IMR-90 (cell line): ENCODE data around the gene ATP8B2. TPM values are rescaled to one million over a fixed set of nuclear protein-coding genes. Genes with fewer than 3 reads are reported as not detected.

Experiments used
- ATAC-seq: fragments of 200-7000 bp; cut with Tn5 transposase; 2 replicates; pipeline ENCODE4 v1.9.1; 2020; ENCODE audit warnings: low read depth, mild to moderate bottlenecking, moderate library complexity
- BruUV-seq: library from RNA; stranded (reverse); fragments of 400-500 nt; replicated peaks from 2 replicates; lab custom pipeline; 2021; lab: Mats Ljungman, UMichigan
- CTCF ChIA-PET: fragments of 300-600 bp; formaldehyde crosslinking; extraction: SDS; loops from one replicate; lab custom pipeline; 2021; ENCODE audit warnings: antibody characterized with exemption; lab: Yijun Ruan, JAX
- POLR2A ChIA-PET: fragments of 300-600 bp; sonication (Branson Sonifier 250); formaldehyde crosslinking; loops from one replicate; lab custom pipeline; 2022; ENCODE audit warnings: antibody characterized with exemption; ENCODE audit not compliant: unreplicated experiment; lab: Charles Lee
- DNase-seq: peaks from one replicate; pipeline ENCODE4 v3.0.0; 2013
- H2AFZ ChIP-seq: replicated peaks from 2 replicates; pipeline ENCODE3; 2013; ENCODE audit warnings: low read length, mild to moderate bottlenecking; ENCODE audit not compliant: poor library complexity
- H2AK5ac ChIP-seq: 2 replicates; pipeline ENCODE4 v1.6.1; 2013; ENCODE audit warnings: low read depth, low read length, inconsistent platforms
- H2AK9ac ChIP-seq: replicated peaks from 2 replicates; pipeline ENCODE3; 2013; ENCODE audit warnings: mild to moderate bottlenecking, low read depth, low read length, moderate library complexity; ENCODE audit not compliant: poor library complexity
- H2BK120ac ChIP-seq: 2 replicates; pipeline ENCODE4 v1.6.1; 2013; ENCODE audit warnings: low read depth, low read length, inconsistent platforms
- H2BK15ac ChIP-seq: 3 replicates; pipeline ENCODE4 v1.6.1; 2013; ENCODE audit warnings: low read depth, low read length, inconsistent platforms
- H2BK20ac ChIP-seq: 2 replicates; pipeline ENCODE4 v1.6.1; 2013; ENCODE audit warnings: low read depth, mild to moderate bottlenecking, inconsistent platforms, low read length, moderate library complexity
- H2BK5ac ChIP-seq: 2 replicates; pipeline ENCODE4 v1.6.1; 2013; ENCODE audit warnings: mild to moderate bottlenecking, low read depth, low read length, inconsistent platforms; ENCODE audit not compliant: poor library complexity, severe bottlenecking
- H3K14ac ChIP-seq: replicated peaks from 2 replicates; pipeline ENCODE4 v1.6.1; 2013; ENCODE audit warnings: low read depth, low read length, inconsistent platforms
- H3K18ac ChIP-seq: 2 replicates; pipeline ENCODE4 v1.6.1; 2013; ENCODE audit warnings: low read depth, low read length, control low read depth
- H3K23ac ChIP-seq: 2 replicates; pipeline ENCODE4 v1.6.1; 2013; ENCODE audit warnings: low read depth, low read length, inconsistent platforms
- H3K27ac ChIP-seq: 2 replicates; pipeline ENCODE4 v1.5.1; 2013; ENCODE audit warnings: mild to moderate bottlenecking, control low read depth, low read length; ENCODE audit not compliant: insufficient read depth
- H3K27me3 ChIP-seq: 2 replicates; pipeline ENCODE4 v1.6.1; 2013; ENCODE audit warnings: low read length; ENCODE audit not compliant: control insufficient read depth, insufficient read depth
- H3K36me3 ChIP-seq: 2 replicates; pipeline ENCODE4 v1.6.1; 2013; ENCODE audit warnings: low read length, mixed read lengths; ENCODE audit not compliant: control insufficient read depth, insufficient read depth
- H3K4ac ChIP-seq: 2 replicates; pipeline ENCODE4 v1.6.1; 2013; ENCODE audit warnings: low read depth, low read length, inconsistent platforms
- H3K4me1 ChIP-seq: 2 replicates; pipeline ENCODE4 v1.6.1; 2013; ENCODE audit warnings: low read length, mixed read lengths; ENCODE audit not compliant: control insufficient read depth, insufficient read depth
- H3K4me2 ChIP-seq: 2 replicates; pipeline ENCODE4 v1.6.1; 2013; ENCODE audit warnings: low read depth, mild to moderate bottlenecking, control low read depth, low read length, moderate library complexity
- H3K4me3 ChIP-seq: 2 replicates; pipeline ENCODE4 v1.5.1; 2013; ENCODE audit warnings: low read depth, mild to moderate bottlenecking, control low read depth, low read length, moderate library complexity; ENCODE audit not compliant: insufficient read depth
- H3K56ac ChIP-seq: 2 replicates; pipeline ENCODE4 v1.6.1; 2013; ENCODE audit warnings: low read length, inconsistent platforms; ENCODE audit not compliant: insufficient read depth; ENCODE audit errors: extremely low read depth
- H3K79me1 ChIP-seq, 2 experiments: 2 replicates each; pipeline ENCODE4 v1.6.1; 2013; ENCODE audit warnings: low read length in 2 of 2, inconsistent platforms in 1 of 2, low read depth in 1 of 2
- H3K9ac ChIP-seq: 2 replicates; pipeline ENCODE4 v1.6.1; 2013; ENCODE audit warnings: low read depth, low read length, control low read depth
- H3K9me1 ChIP-seq: 2 replicates; pipeline ENCODE4 v1.6.1; 2013; ENCODE audit warnings: low read length, inconsistent platforms; ENCODE audit not compliant: insufficient read depth
- H3K9me3 ChIP-seq: 2 replicates; pipeline ENCODE4 v1.6.1; 2013; ENCODE audit warnings: low read length; ENCODE audit not compliant: control insufficient read depth, insufficient read depth
- H4K20me1 ChIP-seq: 2 replicates; pipeline ENCODE4 v1.6.1; 2013; ENCODE audit warnings: low read length, inconsistent platforms; ENCODE audit not compliant: insufficient read depth
- H4K5ac ChIP-seq: 2 replicates; pipeline ENCODE4 v1.6.1; 2013; ENCODE audit warnings: mild to moderate bottlenecking, low read depth, low read length, control low read depth
- H4K8ac ChIP-seq, 2 experiments: 2 replicates each; pipeline ENCODE4 v1.6.1; 2013; ENCODE audit warnings: low read depth in 2 of 2, low read length in 2 of 2, control low read depth in 1 of 2, inconsistent platforms in 1 of 2
- H4K91ac ChIP-seq: 2 replicates; pipeline ENCODE4 v1.6.1; 2013; ENCODE audit warnings: low read depth, low read length, inconsistent platforms; ENCODE audit not compliant: insufficient read depth
- CHD1 ChIP-seq: IDR thresholded peaks from 2 replicates; pipeline ENCODE4 v1.6.1; 2012; ENCODE audit warnings: low read depth, low read length, improper control_type of control experiment
- CTCF ChIP-seq: conservative IDR thresholded peaks from 2 replicates; pipeline ENCODE4 v1.5.1; 2012; ENCODE audit warnings: mild to moderate bottlenecking, low read depth, low read length, improper control_type of control experiment
- NFE2L2 ChIP-seq: fragments of 150-350 bp; IDR thresholded peaks from 2 replicates; pipeline ENCODE4 v1.6.1; 2016; ENCODE audit warnings: low read depth, mild to moderate bottlenecking, low read length
- POLR2A ChIP-seq: IDR thresholded peaks from 2 replicates; pipeline ENCODE4 v1.6.1; 2012; ENCODE audit warnings: mild to moderate bottlenecking, low read depth, low read length
- RCOR1 ChIP-seq: IDR thresholded peaks from 2 replicates; pipeline ENCODE4 v1.6.1; 2012; ENCODE audit warnings: mild to moderate bottlenecking, low read length, improper control_type of control experiment; ENCODE audit not compliant: insufficient replicate concordance
- SMC3 ChIP-seq: fragments of 150-350 bp; IDR thresholded peaks from 2 replicates; pipeline ENCODE4 v1.6.1; 2016; ENCODE audit warnings: low read depth, mild to moderate bottlenecking, antibody characterized with exemption, low read length, moderate library complexity
- WGBS, 2 experiments: methylation state at CpG; one replicate each; pipeline versions ENCODE4 v1.1.5 to v1.1.7; 2013; ENCODE audit warnings: missing lambda C conversion rate in 2 of 2; ENCODE audit not compliant: insufficient read length in 1 of 2; ENCODE audit errors: extremely low coverage in 2 of 2; 5-methylcytosine and 5-hydroxymethylcytosine counted together
- dilution Hi-C: fragments of 300-500 bp; cut with HindIII; formaldehyde crosslinking; loops from one replicate; pipeline ENCODE4 v1.14.3; 2018; ENCODE audit warnings: low sequenced_read_pairs; ENCODE audit not compliant: unreplicated experiment
- in situ Hi-C: fragments of 300-500 bp; cut with MboI; formaldehyde crosslinking; loops from 3 replicates; pipeline ENCODE4 v1.14.3; 2019; ENCODE audit warnings: low sequenced_read_pairs, inconsistent platforms, mixed read lengths
- intact Hi-C: fragments of 100-400 bp; cut with micrococcal nuclease; formaldehyde crosslinking; loops from 2 replicates; pipeline ENCODE4 v1.10.0; 2022
- polyA plus RNA-seq, 3 experiments: library from polyadenylated mRNA; depleted of rRNA; stranded (reverse); fragments of >200 nt; gene quantifications; 2 replicates each; pipeline ENCODE4 v1.2.3, GENCODE V29; 2012; ENCODE audit warnings: low replicate concordance in 1 of 3
- total RNA-seq: library from RNA; depleted of rRNA; stranded (reverse); fragments of >200 nt; gene quantifications from 2 replicates; pipeline ENCODE4 v1.2.3, GENCODE V29; 2012

The ATP8B2 gene
- total and polyA plus RNA-seq, 2 of the 4 experiments (the other 2 are of a cell fraction), result 79.4 to 91.0 TPM

- DNase-seq, result no peak
- peaks cover 29% of the 10 kb centered on the region for H3K4me1 ChIP-seq
- H4K20me1 ChIP-seq, result peaks cover 35% of the 10 kb centered on the region; the same call in 1 of the 2 replicates
- intact Hi-C loops, result loop anchor here (5.0 kb wide), 1 partner anchor 132 kb away; no protein-coding TSS in a partner anchor
- H3K4ac ChIP-seq, result no peak overlapping the region
- no peak overlapping the region for H4K5ac ChIP-seq
- no peak overlapping the region for H2AK9ac ChIP-seq
- H3K4me2 ChIP-seq, result no peak overlapping the region
- H3K14ac ChIP-seq, result no peak overlapping the region
- no peak overlapping the region for H4K91ac ChIP-seq
- dilution Hi-C loops, result no loop called here
- no peak overlapping the region for H2BK20ac ChIP-seq
- POLR2A ChIA-PET, result no interaction called here
- H2AK5ac ChIP-seq, result no peak overlapping the region
- no peak for ATAC-seq
- H3K56ac ChIP-seq, result no peak overlapping the region
- no peak overlapping the region for H2AFZ ChIP-seq
- peaks cover 21% of the 10 kb centered on the region for H3K9me1 ChIP-seq
- H4K8ac ChIP-seq, result no peak overlapping the region
- peak overlapping the region; percentile 24 for H3K23ac ChIP-seq
- no peak overlapping the region for H2BK5ac ChIP-seq
- in situ Hi-C loops, result no loop called here
- no peak overlapping the region for H3K4me3 ChIP-seq
- no peak overlapping the region for H3K27ac ChIP-seq
- WGBS, 2 experiments, result 100% methylated on average over 2 of the region's 7 CpGs; no CpG with 5 or more reads in 1 of the 2 experiments
- H3K9me3 ChIP-seq, result no peaks in the 10 kb centered on the region
- H2BK120ac ChIP-seq, result no peak overlapping the region
- CTCF ChIA-PET, result no interaction called here
- H3K9ac ChIP-seq, result no peak overlapping the region
- H3K36me3 ChIP-seq, result peaks cover 37% of the 10 kb centered on the region
- peaks cover 24 to 68% of the 10 kb centered on the region in 2 experiments for H3K79me1 ChIP-seq
- no TSS peak for BruUV-seq
- H3K18ac ChIP-seq, result no peak overlapping the region
- no peaks in the 10 kb centered on the region for H3K27me3 ChIP-seq
- no peak overlapping the region for H2BK15ac ChIP-seq
- TF ChIP-seq POLR2A, result no peak
- no peak for TF ChIP-seq CHD1
- TF ChIP-seq SMC3, result no peak
- TF ChIP-seq RCOR1, result no peak
- TF ChIP-seq CTCF, result no peak
- TF ChIP-seq NFE2L2, result no peak
These were observed 4.3 kb downstream of the ATP8B2 start for GRCh38 chr1:154329551-154330131.
